ENCODE data around the gene COA1.
"Not testable (repeated sequence)": the region's sequence is repeated elsewhere in the genome, so short reads cannot be mapped to it uniquely, and the experiment has no call there.

- TF ChIP-seq CTCF (IDR thresholded peaks at IDR 0.05; ENCODE audit: low read depth, low read length); EZH2phosphoT487 (IDR thresholded peaks at IDR 0.05; ENCODE audit: low read depth): not testable (repeated sequence)
Measured at GRCh38 chr7:43708055-43708454, 21.3 kb downstream of the COA1 start.
